Activated effector memory CD4-positive, alpha-beta T cell treated with anti-CD3 and anti-CD28 coated beads, Interleukin-2, amount 50 U/mL, for 16 hours (primary cell): ENCODE data around the gene CHGA.

Experiments
- DNase-seq: peaks from one replicate; pipeline ENCODE4 v3.0.0-alpha.2; 2020

The CHGA gene

GRCh38 chr14:92984082-92984788 lies 61.3 kb downstream of the CHGA start:
- no peak for DNase-seq
